ENCODE data around the gene SMS. TPM values are rescaled to one million over a fixed set of nuclear protein-coding genes. Genes with fewer than 3 reads are reported as not detected.
A peak's percentile ranks its signal among the peaks of the same experiment; 100 is the strongest.

SMS gene
- total and polyA plus RNA-seq, 2 of the 13 experiments (the other 11 are each of a cell fraction or from before 2014, with no cell fraction given): 40.5 to 91.9 TPM

DNA sequence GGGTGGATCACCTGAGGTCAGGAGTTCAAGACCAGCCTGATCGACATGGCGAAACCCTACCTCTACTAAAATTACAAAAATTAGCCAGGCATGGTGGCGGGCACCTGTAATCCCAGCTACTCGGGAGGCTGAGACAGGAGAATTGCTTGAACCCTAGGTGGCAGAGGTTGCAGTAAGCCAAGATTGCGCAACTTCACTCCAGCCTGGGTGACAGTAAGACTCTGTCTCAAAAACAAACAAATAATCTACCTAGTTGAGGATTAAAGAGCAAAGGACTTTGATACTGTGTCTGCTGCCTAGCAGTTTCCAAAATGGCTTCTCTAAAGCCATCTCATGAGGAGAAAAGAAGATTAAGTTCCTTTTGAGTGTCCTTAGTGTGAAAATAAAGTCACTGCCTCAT is 37.8 kb downstream of the SMS start (continued):
- TF ChIP-seq, protein P1, sequence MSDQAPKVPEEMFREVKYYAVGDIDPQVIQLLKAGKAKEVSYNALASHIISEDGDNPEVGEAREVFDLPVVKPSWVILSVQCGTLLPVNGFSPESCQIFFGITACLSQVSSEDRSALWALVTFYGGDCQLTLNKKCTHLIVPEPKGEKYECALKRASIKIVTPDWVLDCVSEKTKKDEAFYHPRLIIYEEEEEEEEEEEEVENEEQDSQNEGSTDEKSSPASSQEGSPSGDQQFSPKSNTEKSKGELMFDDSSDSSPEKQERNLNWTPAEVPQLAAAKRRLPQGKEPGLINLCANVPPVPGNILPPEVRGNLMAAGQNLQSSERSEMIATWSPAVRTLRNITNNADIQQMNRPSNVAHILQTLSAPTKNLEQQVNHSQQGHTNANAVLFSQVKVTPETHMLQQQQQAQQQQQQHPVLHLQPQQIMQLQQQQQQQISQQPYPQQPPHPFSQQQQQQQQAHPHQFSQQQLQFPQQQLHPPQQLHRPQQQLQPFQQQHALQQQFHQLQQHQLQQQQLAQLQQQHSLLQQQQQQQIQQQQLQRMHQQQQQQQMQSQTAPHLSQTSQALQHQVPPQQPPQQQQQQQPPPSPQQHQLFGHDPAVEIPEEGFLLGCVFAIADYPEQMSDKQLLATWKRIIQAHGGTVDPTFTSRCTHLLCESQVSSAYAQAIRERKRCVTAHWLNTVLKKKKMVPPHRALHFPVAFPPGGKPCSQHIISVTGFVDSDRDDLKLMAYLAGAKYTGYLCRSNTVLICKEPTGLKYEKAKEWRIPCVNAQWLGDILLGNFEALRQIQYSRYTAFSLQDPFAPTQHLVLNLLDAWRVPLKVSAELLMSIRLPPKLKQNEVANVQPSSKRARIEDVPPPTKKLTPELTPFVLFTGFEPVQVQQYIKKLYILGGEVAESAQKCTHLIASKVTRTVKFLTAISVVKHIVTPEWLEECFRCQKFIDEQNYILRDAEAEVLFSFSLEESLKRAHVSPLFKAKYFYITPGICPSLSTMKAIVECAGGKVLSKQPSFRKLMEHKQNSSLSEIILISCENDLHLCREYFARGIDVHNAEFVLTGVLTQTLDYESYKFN (CRISPR knock-in tag; conservative IDR thresholded peaks at IDR 0.05): 0 out of 2 replicates have a peak, but pooled peaks have one; percentile 31
- TF ChIP-seq, protein P2, sequence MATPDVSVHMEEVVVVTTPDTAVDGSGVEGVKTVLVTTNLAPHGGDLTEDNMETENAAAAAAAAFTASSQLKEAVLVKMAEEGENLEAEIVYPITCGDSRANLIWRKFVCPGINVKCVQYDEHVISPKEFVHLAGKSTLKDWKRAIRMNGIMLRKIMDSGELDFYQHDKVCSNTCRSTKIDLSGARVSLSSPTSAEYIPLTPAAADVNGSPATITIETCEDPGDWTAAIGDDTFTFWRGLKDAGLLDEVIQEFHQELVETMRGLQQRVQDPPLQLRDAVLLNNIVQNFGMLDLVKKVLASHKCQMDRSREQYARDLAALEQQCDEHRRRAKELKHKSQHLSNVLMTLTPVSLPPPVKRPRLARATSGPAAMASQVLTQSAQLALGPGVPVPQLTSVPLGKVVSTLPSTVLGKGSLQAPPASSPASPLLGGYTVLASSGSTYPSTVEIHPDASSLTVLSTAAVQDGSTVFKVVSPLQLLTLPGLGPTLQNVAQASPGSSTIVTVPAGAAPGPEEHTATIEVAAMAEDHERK (CRISPR knock-in tag; IDR thresholded peaks at IDR 0.05; ENCODE audit: low read depth): no peak
- TF ChIP-seq ZNF816 (CRISPR knock-in tag; IDR thresholded peaks at IDR 0.05; ENCODE audit: borderline replicate concordance): no peak
- TF ChIP-seq, protein P3, sequence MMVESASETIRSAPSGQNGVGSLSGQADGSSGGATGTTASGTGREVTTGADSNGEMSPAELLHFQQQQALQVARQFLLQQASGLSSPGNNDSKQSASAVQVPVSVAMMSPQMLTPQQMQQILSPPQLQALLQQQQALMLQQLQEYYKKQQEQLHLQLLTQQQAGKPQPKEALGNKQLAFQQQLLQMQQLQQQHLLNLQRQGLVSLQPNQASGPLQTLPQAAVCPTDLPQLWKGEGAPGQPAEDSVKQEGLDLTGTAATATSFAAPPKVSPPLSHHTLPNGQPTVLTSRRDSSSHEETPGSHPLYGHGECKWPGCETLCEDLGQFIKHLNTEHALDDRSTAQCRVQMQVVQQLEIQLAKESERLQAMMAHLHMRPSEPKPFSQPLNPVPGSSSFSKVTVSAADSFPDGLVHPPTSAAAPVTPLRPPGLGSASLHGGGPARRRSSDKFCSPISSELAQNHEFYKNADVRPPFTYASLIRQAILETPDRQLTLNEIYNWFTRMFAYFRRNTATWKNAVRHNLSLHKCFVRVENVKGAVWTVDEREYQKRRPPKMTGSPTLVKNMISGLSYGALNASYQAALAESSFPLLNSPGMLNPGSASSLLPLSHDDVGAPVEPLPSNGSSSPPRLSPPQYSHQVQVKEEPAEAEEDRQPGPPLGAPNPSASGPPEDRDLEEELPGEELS (CRISPR knock-in tag; IDR thresholded peaks at IDR 0.05): peak; percentile 35; the same call in 1 of the 2 replicates
- peak; percentile 51; the same call in 1 of the 2 replicates for TF ChIP-seq HDAC2 (CRISPR knock-in tag; IDR thresholded peaks at IDR 0.05)
- TF ChIP-seq HNF4A (CRISPR knock-in tag; IDR thresholded peaks at IDR 0.05): peak; percentile 48
- TF ChIP-seq AKAP8 (CRISPR knock-in tag; IDR thresholded peaks at IDR 0.05): no peak
- TF ChIP-seq GATAD2A (CRISPR knock-in tag; IDR thresholded peaks at IDR 0.05): peak; percentile 27; the same call in 1 of the 2 replicates
- TF ChIP-seq RAD51 (IDR thresholded peaks at IDR 0.05; ENCODE audit: borderline replicate concordance): no peak
- no peak for TF ChIP-seq ZKSCAN8 (CRISPR knock-in tag; IDR thresholded peaks at IDR 0.05; ENCODE audit: borderline replicate concordance)
- TF ChIP-seq ISX (CRISPR knock-in tag; conservative IDR thresholded peaks at IDR 0.05): no peak
- peak; percentile 86 for TF ChIP-seq POGZ (CRISPR knock-in tag; IDR thresholded peaks at IDR 0.05)
- 0 out of 2 replicates have a peak, but pooled peaks have one; percentile 13 for TF ChIP-seq RARA (CRISPR knock-in tag; IDR thresholded peaks at IDR 0.05)
- TF ChIP-seq CEBPB (IDR thresholded peaks at IDR 0.05; ENCODE audit: borderline replicate concordance, low read depth, low read length): peak; percentile 94

Measured in HepG2 (cell line).